ENCODE measurements around the gene EDC3.

EDC3 gene

DNA sequence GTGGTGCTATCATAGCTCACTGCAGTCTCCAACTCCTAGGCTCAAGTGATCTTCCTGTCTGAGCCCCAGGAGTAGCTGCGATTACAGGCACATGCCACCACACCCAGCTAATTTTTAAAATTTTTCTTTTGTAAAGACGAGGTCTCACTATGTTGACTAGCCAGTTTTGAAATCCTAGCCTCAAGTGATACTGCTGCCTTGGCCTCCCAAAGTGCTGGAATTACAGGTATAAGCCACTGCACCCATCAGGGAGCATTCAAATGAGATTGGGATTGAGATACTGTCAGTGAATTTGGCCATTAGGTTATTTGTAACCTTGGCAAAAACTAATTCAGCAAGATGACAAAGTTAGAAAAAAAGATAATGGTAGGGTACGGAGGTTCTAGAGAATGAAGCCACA lies 21.7 kb downstream of the EDC3 start:
- TF ChIP-seq, protein P1, sequence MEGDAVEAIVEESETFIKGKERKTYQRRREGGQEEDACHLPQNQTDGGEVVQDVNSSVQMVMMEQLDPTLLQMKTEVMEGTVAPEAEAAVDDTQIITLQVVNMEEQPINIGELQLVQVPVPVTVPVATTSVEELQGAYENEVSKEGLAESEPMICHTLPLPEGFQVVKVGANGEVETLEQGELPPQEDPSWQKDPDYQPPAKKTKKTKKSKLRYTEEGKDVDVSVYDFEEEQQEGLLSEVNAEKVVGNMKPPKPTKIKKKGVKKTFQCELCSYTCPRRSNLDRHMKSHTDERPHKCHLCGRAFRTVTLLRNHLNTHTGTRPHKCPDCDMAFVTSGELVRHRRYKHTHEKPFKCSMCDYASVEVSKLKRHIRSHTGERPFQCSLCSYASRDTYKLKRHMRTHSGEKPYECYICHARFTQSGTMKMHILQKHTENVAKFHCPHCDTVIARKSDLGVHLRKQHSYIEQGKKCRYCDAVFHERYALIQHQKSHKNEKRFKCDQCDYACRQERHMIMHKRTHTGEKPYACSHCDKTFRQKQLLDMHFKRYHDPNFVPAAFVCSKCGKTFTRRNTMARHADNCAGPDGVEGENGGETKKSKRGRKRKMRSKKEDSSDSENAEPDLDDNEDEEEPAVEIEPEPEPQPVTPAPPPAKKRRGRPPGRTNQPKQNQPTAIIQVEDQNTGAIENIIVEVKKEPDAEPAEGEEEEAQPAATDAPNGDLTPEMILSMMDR (IDR thresholded peaks at IDR 0.05; ENCODE audit: low read depth, low read length, missing control alignments) = no peak
- no peak for DNase-seq (ENCODE audit: extremely low read depth, low read depth)
- H3K4me3 ChIP-seq (replicated peaks; ENCODE audit: low read depth, low read length) = no peak overlapping the region

DNA sequence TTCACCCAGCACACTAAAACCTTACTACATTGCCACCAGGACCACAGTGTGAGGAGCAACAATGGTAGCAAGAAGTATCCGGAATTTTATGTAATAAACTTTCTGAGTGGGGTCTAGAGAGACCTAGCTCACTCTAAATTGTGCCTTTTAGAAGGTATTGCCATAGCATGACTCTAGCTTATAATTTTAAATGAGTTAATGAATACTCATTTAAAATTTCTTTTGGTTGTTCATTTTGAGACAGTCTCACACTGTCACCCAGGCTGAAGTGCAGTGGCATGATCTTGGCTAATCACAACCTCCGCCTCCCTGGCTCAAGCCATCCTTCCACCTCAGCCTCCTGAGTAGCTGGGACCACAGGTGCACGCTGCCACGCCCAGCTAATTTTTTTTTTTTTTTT lies 26.2 kb downstream of the EDC3 start:
- no peak for DNase-seq (ENCODE audit: extremely low read depth, low read depth)
- no peak overlapping the region for H3K4me3 ChIP-seq (replicated peaks; ENCODE audit: low read depth, low read length)
- TF ChIP-seq, protein P1 (IDR thresholded peaks at IDR 0.05; ENCODE audit: low read depth, low read length, missing control alignments) = no peak

DNA sequence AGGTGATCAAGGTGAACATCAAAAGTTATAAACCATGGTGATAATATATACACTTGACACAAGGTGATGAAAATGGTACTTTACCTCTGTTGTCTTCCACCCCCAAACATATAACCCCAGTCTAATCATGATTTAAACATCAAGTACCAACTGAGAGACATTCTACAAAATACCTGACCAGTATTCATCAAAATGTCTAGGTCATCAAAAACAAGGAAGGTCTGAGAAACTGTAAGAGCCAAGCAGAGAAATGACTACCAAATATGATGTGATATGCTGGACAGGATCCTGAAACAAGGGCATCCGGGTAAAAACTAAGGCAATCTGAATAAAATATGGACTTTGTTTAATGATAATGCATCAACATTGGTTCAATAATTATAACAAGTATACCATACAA lies 27.8 kb downstream of the EDC3 start:
- TF ChIP-seq, protein P1 (IDR thresholded peaks at IDR 0.05; ENCODE audit: low read depth, low read length, missing control alignments) = no peak
- H3K4me3 ChIP-seq (replicated peaks; ENCODE audit: low read depth, low read length) = no peak overlapping the region
- no peak for DNase-seq (ENCODE audit: extremely low read depth, low read depth)

DNA sequence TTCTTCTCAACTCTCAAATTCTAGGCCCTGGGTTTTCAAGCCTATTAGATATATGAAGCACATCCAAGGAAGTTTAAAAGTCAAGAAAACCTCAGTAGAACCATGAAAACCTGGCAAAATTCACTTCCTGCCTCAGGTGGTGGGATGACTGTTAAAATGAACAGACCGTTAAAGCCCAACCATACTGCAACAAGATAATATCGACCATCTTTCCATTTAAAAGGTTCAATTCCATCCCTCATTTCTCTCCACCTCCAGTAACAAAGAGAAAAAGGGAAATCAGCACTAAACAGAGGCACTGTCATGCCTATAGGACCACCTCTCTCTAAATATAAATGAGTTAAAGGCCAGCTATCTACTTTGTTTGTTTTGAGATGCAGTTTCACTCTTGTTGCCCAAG lies 31.2 kb downstream of the EDC3 start:
- TF ChIP-seq, protein P1 (IDR thresholded peaks at IDR 0.05; ENCODE audit: low read depth, low read length, missing control alignments) = no peak
- DNase-seq (ENCODE audit: extremely low read depth, low read depth) = no peak
- no peak overlapping the region for H3K4me3 ChIP-seq (replicated peaks; ENCODE audit: low read depth, low read length)

DNA sequence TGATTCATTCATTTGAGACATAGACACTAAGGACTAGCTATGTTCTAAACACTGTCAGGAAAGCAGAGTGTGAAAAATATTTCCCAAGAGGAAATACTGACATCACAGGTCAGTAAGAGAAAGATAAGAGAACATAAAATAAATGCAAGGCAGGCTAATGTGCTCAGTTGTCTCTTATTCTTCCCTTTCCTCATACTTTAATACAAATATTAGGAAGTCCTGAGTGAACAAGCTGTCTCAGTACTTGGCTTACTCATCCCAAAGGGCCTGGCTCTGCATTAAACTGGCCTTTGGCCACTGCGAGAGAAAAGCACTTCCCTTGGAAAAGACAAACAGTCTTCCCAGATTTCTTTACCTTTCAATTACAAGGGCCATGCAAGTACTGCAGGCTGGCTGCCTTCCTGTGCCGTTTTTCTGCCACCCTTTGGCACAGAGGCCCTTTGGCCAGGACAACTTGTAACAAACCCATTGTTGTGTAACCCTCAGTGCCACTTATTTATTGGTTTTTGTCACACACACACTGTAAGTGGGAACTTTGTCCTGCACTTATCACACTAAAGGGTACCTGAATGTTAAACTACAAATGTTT lies 31.7 kb downstream of the EDC3 start:
- H3K4me3 ChIP-seq (replicated peaks; ENCODE audit: low read depth, low read length) = no peak overlapping the region
- TF ChIP-seq, protein P1 (IDR thresholded peaks at IDR 0.05; ENCODE audit: low read depth, low read length, missing control alignments) = no peak
- DNase-seq (ENCODE audit: extremely low read depth, low read depth) = no peak

DNA sequence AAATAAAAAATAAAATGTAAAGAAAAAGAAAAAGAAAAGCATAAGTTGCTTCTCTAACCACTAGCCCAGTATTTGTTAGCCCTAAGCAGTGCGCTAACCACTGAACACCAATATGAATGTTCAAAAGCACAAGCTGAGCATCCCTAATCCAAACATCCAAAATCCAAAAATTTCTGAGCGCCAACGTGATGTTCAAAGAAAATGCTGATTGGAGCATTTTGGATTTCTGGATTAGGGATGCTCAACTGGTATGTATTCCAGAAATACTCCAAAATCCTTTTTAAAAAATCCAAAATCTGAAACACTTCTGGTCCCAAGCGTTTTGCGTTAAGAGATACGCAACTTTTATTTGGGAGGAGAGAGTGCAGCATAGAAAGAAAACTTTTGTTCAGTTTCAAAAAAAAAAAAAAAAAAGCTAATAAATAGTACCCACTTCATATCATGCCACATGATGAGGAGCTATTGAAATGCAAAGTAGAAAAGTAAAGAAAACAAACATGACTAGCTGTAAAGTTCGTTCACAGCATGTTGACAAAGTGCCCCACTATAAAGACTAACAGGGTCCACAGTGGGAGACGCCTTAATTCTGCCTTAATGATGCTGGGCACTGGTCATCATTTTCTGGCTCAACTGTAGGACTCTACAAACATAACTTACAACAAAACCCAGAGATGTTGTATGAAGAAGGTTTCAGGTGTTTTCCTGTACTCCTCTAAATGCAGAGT lies 32.4 kb downstream of the EDC3 start:
- TF ChIP-seq, protein P1 (IDR thresholded peaks at IDR 0.05; ENCODE audit: low read depth, low read length, missing control alignments) = no peak
- H3K4me3 ChIP-seq (replicated peaks; ENCODE audit: low read depth, low read length) = no peak overlapping the region
- DNase-seq (ENCODE audit: extremely low read depth, low read depth) = no peak
